Left forelimb (tissue), 1 donor: ENCODE data around the gene PLXNA3.

Experiments
- DNase-seq: peaks from one replicate; pipeline ENCODE4 v3.0.0-alpha.2; 2018; ENCODE audit warnings: low spot score

The PLXNA3 gene

DNA sequence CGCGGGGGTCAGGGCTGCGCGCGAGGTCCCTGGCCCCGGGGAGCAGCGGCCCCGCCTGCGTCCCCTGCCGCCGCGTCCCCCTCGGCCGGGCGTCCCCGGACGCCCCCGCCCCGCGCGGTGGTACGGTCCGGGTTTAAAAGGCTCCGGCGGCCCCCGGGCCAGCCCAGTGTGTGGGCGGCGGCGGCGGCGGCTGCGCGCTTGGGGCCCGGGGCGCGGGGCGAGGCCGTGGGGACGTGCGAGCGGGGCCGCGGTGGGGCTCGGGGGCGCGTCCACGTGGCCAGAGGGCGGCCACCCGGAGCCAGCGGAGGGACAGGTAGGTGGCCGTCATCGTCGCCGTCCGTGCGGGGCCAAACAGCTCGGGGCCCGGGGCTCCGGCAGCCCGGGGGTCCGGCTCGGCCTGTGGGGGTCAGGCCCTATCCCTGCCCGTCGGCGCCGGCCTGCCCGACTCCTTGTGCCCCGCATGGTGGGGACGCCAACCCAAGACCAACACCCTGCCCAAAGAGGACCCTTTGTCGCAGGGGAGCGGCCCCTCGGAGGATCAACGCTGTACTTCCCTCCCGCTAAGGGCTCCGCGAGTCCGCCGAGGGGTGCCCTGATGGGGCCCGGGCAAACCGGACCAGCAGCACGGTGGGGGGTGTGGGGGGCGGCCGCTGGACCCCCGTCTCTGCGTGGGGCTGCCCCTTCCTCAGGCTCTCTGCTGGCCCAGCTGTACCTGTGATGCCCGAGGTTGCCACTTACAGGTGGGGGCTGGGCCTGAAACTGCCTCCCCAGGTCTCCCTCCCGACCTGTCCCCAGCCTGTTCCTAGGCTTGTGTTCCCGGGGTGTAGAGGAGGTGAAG, at the start of gene PLXNA3:
Gene PLXNA3 (plus strand): TSS at position 166 of the 838 bp plus-strand sequence. CDS start 1,903 bp downstream, outside the sequence.
- DNase-seq, result peak; percentile 70

GRCh38 chrX:154408659-154409221, 49.3 kb upstream of the PLXNA3 start:
- no peak for DNase-seq

DNA sequence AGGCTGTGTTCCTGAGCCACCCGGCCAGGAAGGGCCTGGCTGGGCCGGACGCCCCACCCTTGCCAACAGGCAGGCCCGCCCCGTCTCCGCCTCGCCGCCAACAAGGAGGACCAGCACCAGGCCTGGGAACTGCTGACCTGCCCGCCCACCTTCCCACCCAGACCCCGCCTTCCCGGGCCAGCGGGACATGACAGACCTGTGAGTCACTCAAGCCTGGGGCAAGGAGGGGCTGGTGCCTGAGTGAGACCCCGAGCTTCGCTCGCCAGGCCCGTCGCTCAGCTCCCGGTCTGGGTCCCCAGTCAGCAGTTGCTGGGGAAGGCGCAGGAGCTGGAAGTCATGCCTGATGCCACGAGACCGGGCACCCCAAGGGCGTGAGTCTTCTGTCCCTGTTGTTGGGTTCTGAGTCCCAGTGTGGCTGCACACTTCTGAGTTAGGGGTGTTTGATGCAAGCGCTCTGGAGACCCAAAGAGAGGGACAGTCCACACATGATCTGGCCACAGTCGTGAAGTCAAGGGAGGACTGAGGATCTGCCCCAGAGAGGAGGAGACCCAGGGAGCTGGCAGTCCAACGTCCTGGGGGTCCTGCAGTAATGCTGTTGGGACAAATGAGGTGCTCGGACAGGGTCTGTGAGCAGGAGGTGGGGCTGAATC, 48.7 kb upstream of the PLXNA3 start, which contains the start of gene DNASE1L1:
Gene DNASE1L1 (minus strand): TSS at position 33 of the 650 bp plus-strand sequence. CDS start 3,686 bp downstream, outside the sequence.
- DNase-seq, result no peak

DNA sequence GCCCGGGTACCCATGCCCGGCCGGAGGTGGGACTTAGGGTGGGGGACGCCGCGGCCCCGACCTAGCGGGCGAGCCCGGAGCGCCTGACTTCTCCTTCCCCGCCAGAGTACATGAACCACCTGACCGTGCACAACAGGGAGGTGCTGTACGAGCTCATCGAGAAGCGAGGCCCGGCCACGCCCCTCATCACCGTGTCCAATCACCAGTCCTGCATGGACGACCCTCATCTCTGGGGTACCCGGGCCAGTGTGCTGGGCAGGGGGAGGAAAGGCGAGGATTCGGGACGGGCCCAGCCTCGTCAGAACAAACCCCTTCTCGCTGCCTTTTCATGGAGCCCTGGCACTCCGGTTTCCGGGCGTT, 46.1 kb upstream of the PLXNA3 start:
- DNase-seq, result no peak

GRCh38 chrX:154412468-154412867, 45.6 kb upstream of the PLXNA3 start:
- no peak for DNase-seq

DNA sequence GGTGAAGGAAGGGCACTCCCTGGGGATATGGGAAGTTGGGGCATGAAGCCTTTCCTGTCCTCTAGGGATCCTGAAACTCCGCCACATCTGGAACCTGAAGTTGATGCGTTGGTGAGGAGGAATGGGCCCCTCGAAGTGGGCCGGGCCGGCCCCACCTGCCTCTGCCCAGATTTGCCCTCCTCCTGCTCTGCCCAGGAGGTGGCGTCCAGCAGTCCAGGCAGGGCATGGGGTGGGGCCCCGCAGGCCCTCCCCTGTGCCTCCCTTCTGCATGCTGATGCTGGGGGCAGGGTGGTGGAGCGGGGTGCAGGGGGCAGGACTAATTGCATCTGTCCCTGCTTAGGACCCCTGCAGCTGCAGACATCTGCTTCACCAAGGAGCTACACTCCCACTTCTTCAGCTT, 44.9 kb upstream of the PLXNA3 start:
- DNase-seq, result no peak

DNA sequence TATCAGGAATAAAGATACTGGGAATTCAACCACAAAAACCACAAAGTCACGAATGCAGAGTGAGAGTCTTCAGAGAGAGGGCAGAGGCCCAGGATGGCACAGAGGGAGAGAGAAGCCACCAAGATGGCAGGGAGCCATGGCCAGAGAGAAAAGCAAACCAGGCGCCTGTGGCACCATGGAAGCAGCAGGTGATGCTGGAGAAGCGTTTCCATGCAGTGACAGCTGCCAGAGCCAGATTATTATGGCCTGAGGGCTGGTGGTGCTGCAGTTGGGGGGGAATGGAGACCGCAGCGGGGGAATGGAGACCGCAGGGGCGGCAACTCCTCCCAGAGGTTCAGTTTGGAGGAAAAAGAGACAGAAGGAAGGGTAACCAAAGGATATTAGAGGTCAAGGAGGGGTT, 40.9 kb upstream of the PLXNA3 start:
- DNase-seq, result no peak

GRCh38 chrX:154419189-154419588, 38.9 kb upstream of the PLXNA3 start:
- no peak for DNase-seq

GRCh38 chrX:154419688-154420401, 38.2 kb upstream of the PLXNA3 start:
- no peak for DNase-seq

GRCh38 chrX:154420402-154420756, 37.7 kb upstream of the PLXNA3 start:
- DNase-seq, result no peak

- peak; percentile 9 for DNase-seq
These were observed 30.9 kb upstream of the PLXNA3 start for GRCh38 chrX:154426916-154427770.

DNA sequence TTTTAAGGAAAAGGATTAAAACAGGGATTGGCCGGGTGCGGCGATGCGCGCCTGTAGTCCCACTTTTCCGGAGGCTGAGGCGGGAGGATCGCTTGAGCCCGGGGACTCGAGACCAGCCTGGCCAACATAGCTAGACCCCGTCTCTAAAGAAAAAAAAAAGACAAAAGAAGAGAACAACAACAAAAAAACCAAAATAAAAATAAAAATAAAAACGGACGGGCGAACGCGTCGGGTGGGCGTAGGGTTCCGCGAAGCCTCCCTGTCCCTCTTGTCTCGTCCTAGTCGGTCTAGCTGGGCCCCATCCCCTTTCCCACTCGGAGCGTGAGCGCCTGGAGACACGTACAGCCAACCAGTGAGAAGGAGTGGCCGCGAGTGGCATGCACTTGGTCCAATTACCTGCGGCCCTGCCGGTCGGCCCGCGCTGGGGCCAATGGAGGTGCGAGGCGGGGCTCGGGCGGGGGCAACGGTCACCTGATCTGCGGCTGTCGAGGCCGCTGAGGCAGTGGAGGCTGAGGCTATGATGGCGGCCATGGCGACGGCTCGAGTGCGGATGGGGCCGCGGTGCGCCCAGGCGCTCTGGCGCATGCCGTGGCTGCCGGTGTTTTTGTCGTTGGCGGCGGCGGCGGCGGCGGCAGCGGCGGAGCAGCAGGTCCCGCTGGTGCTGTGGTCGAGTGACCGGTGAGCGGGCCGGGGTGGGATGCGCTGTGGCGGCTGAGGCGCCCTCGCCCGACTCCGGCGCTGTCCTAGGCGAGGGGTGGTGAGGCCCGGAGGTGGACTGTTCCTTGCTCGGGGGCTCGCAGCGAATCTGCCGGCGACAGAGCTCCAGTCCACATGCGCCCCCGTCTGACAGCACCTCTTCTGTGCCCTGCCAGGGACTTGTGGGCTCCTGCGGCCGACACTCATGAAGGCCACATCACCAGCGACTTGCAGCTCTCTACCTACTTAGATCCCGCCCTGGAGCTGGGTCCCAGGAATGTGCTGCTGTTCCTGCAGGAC, 29.6 kb upstream of the PLXNA3 start, which contains the start of gene ATP6AP1:
Gene ATP6AP1 (plus strand): TSS at position 502 of the 996 bp plus-strand sequence. CDS start 16 bp downstream, at position 518.
- peak; percentile 92 for DNase-seq

GRCh38 chrX:154429711-154430110, 28.4 kb upstream of the PLXNA3 start:
- DNase-seq, result no peak

GRCh38 chrX:154430479-154430878, 27.6 kb upstream of the PLXNA3 start:
- no peak for DNase-seq

DNA sequence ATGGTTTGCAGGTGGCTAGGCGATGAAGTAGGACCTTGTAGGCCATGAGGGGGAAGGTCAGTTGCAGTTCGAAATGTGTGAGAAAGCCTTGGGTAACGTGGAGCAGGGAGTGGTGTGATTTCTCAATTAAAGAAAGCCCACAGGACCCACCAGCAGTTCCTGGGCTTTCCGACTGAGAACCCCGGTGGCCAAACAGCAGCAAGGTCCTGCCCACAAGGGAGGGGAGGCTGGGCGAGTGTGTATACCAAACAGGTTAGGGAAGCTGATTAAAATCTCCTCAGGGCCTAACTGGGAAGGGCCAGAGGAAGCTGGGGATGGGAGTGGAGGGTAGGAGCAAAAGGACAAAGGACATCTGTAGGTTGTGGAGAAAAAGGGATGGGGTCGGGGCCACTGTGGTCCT, 27.2 kb upstream of the PLXNA3 start:
- DNase-seq, result no peak

- no peak for DNase-seq
These were observed 26.7 kb upstream of the PLXNA3 start for GRCh38 chrX:154431341-154431740.

- DNase-seq, result no peak
These were observed 25.9 kb upstream of the PLXNA3 start for GRCh38 chrX:154432210-154432609.

DNA sequence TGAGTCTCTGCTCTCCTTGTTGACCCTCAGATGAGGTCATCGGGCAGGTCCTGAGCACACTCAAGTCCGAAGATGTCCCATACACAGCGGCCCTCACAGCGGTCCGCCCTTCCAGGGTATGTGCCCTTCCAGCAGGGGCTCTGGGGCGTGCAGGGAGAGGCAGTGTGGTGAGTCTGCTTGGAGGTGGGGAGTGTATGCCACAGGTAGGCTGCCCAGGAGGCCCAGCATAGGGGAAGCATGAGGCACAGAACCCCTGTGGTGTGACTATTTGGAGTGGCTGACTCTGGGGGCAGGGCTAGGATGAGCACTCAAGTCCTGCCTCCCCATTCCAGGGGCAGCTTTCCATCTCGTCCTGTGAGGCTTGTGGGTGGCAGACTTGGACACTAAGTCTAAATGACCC, 24.5 kb upstream of the PLXNA3 start:
- no peak for DNase-seq

GRCh38 chrX:154434394-154435168, 23.5 kb upstream of the PLXNA3 start:
- DNase-seq, result no peak
